Ovary (tissue), 9 donors: ENCODE results near the gene MED27. TPM values are rescaled to one million over a fixed set of nuclear protein-coding genes. Genes with fewer than 3 reads are reported as not detected.

ENCODE experiments used
- DNase-seq, 5 donors: peaks; one replicate each; pipeline ENCODE4 v3.0.0-alpha.2; 2019 to 2020
- H3K27ac ChIP-seq, 2 donors: fragments of 200-600 bp; one replicate each; pipeline versions ENCODE4 v1.5.1 to v1.8.0; 2019 to 2022
- H3K27me3 ChIP-seq: fragments of 200-600 bp; one replicate; pipeline ENCODE4 v1.8.0; 2022
- H3K36me3 ChIP-seq: fragments of 200-600 bp; sonication (generic); one replicate; pipeline ENCODE4 v1.5.1; 2019
- H3K4me1 ChIP-seq: one replicate; pipeline ENCODE4 v1.8.1; 2013; ENCODE audit warnings: mild to moderate bottlenecking, moderate library complexity; ENCODE audit not compliant: insufficient read depth
- H3K4me3 ChIP-seq: fragments of 200-600 bp; sonication (generic); one replicate; pipeline ENCODE4 v1.5.1; 2017
- H3K9me3 ChIP-seq, 2 donors: fragments of 200-600 bp in 1 of 2; sonication (generic) in 1 of 2; one replicate each; pipeline versions ENCODE4 v1.5.1 to v1.8.1; 2013 to 2019; ENCODE audit warnings: mild to moderate bottlenecking in 1 of 2, moderate library complexity in 1 of 2
- CTCF ChIP-seq, 3 donors: fragments of 450-650 bp in 2 of 3; fragments of 200-600 bp in 1 of 3; IDR thresholded peaks; one replicate each; pipeline versions ENCODE4 v1.5.1 to v1.8.0; 2016 to 2022; ENCODE audit warnings: antibody characterized with exemption in 3 of 3, mild to moderate bottlenecking in 1 of 3
- EP300 ChIP-seq: sonication (generic); formaldehyde crosslinking; IDR thresholded peaks from one replicate; pipeline ENCODE4 v1.6.1; 2017; ENCODE audit warnings: antibody characterized with exemption
- POLR2A ChIP-seq: fragments of 450-650 bp; IDR thresholded peaks from one replicate; pipeline ENCODE4 v1.6.1; 2017; ENCODE audit warnings: antibody characterized with exemption, mild to moderate bottlenecking, moderate library complexity
- WGBS, 3 donors: extraction: QIAGEN DNeasy Blood & Tissue Kit in 1 of 3; methylation state at CpG; one replicate each; pipeline versions ENCODE4 v1.1.5 to v1.1.7; 2013 to 2017; 5-methylcytosine and 5-hydroxymethylcytosine counted together
- intact Hi-C, 4 donors: fragments of 100-400 bp; cut with DNase I; formaldehyde crosslinking; loops; one replicate each; pipeline versions ENCODE4 v1.11.0 to v1.15.1; 2022 to 2023
- polyA plus RNA-seq, 2 donors: library from polyadenylated mRNA; stranded (reverse); fragments of 200-250 nt in 1 of 2; fragments of 350-450 nt in 1 of 2; fragmentation: Illumina TruSeq in 1 of 2; extraction: RNeasy Lipid Tissue Mini Kit (QIAGEN cat#74804) in 1 of 2; gene quantifications; one replicate each; pipeline ENCODE4 v1.2.3, GENCODE V29; 2013 to 2014
- total RNA-seq, 7 donors: library from RNA; depleted of rRNA in 2 of 7; stranded (reverse); fragments of >200 nt in 2 of 7; fragmentation: NEBNext Ultra II Directional in 3 of 7; extraction: Animal tissue kit (Norgen Biotek cat#: 25700) in 3 of 7; gene quantifications; one replicate each; pipeline versions ENCODE4 v1.1.0 to v1.2.4, GENCODE V29; 2016 to 2023
- donor health status: DM: no; HTN: no; CAD: no; lungs with moderate emphysema.
- donor health status: DM: no; HTN: no; CAD: no.
- donor health status: Bipolar disorder and iron deficiency.
- donor health status: DM: yes; HTN: yes; CAD: no.
- donor health status: DM: no; HTN: no; CAD: no.
- donor health status: DM: yes; HTN: yes; CAD: no.

MED27 gene
- total and polyA plus RNA-seq, 9 donors, result 7.6 to 24.9 (median 17.4) TPM

DNA sequence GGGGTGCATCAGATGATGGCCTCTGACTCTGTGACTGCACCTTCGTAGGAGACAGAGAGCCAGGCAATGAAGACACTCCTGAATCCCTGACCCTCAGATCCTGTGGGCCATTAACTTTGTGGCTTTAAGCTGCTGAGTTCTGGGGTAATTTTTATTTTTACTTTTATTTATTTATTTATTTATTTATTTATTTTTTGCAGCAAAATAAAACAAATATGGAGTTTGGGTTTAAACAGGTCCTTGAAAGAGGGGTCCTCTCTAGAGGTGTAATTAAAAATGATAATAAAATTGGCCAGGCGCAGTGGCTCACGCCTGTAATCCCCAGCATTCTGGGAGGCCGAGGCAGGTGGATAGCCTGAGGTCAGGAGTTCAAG, 234.9 kb downstream of the MED27 start:
- H3K27me3 ChIP-seq, result no peaks in the 10 kb centered on the region
- H3K4me1 ChIP-seq, result no peaks in the 10 kb centered on the region
- no peak overlapping the region for H3K4me3 ChIP-seq
- H3K36me3 ChIP-seq, result no peaks in the 10 kb centered on the region
- 88 to 91% (median 90%) methylated on average over 4 of the region's 4 CpGs for WGBS, 3 donors
- DNase-seq, result no peak
- no peak overlapping the region for H3K27ac ChIP-seq
- TF ChIP-seq EP300 (no peak), POLR2A (no peak), CTCF (IDR thresholded peaks at IDR 0.05) (no peak)
- no peaks in the 10 kb centered on the region for H3K9me3 ChIP-seq
- intact Hi-C loops, result no loop called here

DNA sequence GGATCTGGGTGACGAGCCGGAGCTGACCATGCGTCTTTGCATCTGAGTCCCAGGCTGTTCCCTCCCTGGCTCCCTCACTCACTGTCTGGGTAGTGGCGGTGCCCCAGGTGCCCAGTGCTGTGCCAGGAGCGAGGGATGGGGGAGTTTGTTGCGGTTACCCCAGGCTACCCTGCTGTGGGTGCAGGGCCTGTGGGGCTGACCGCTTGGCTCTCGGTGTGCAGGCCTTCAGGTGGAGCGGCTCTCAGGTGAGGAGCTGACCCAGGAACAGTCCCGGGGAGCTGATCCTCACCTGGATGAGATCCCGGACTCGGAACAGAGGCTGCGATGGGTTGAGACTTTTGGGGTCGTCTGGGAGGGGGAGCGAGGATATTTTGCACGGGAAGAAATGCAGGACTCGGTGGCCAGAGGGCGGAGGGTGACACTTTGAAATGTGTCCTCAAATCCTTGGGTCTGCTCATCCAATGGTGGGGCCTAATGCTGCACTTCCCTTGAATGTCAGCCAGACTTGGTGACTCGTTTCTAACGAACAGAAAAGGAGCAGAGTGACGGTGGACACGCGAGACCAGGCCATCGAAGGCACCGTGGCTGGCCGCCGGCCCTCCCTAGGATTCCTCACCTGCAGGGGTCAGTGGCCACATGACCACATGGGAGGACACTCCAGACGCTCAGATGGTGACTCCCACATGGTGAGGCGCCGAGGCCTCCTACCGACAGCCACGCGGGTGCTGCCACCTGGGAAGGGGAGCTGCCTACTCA, 235.5 kb downstream of the MED27 start:
- H3K9me3 ChIP-seq, result no peaks in the 10 kb centered on the region
- H3K27ac ChIP-seq, result no peak overlapping the region
- TF ChIP-seq EP300 (no peak), POLR2A (no peak), CTCF (IDR thresholded peaks at IDR 0.05) (no peak)
- no peak for DNase-seq
- no peaks in the 10 kb centered on the region for H3K4me1 ChIP-seq
- H3K27me3 ChIP-seq, result no peaks in the 10 kb centered on the region
- intact Hi-C loops, result no loop called here
- WGBS, 3 donors, result 78 to 84% (median 83%) methylated on average over 33 of the region's 33 CpGs
- H3K4me3 ChIP-seq, result no peak overlapping the region
- H3K36me3 ChIP-seq, result no peaks in the 10 kb centered on the region

DNA sequence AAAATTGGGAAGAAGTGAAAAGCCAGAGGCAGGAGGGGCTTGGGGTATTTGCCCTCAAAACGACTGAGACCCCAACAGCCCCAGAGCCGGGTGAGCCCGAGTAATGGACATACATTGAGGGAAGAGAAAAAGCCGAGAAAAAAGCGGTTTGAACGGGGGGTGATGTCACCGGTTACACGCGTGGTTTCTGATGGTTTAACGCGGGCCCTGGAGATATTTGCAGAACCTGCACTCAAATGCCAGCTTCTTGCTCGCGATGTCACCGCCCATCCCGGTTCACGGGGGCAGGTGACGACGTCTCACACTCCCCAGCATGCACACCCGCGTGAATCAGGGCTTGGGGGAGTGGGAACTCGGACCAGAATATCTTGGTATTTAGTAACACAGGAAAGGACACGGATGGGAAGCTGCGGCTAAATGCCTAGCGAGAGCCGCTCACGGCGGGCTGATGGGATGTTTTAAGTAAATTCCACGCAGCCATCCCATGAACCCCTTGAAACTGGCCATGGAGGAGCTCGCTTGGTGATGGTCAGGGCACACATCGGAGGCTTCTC, 237.8 kb downstream of the MED27 start:
- no peak for DNase-seq
- Histone ChIP-seq H3K4me3 (no peak overlapping the region), H3K27me3 (no peaks in the 10 kb centered on the region), H3K4me1 (no peaks in the 10 kb centered on the region), H3K27ac (no peak overlapping the region), H3K9me3 (no peaks in the 10 kb centered on the region), H3K36me3 (no peaks in the 10 kb centered on the region)
- intact Hi-C loops, result no loop called here
- TF ChIP-seq EP300, result no peak
- no peak for TF ChIP-seq CTCF (IDR thresholded peaks at IDR 0.05)
- no peak for TF ChIP-seq POLR2A
- 70 to 78% (median 77%) methylated on average over 30 of the region's 30 CpGs for whole genome bisulfite sequencing, 3 donors

GRCh38 chr9:131840751-131841702, 238.6 kb downstream of the MED27 start:
- no peaks in the 10 kb centered on the region for H3K9me3 ChIP-seq
- H3K27ac ChIP-seq, result no peak overlapping the region
- 86 to 89% (median 89%) methylated on average over 25 of the region's 25 CpGs for WGBS, 3 donors
- no peak overlapping the region for H3K4me3 ChIP-seq
- no peaks in the 10 kb centered on the region for H3K4me1 ChIP-seq
- no peaks in the 10 kb centered on the region for H3K36me3 ChIP-seq
- no peaks in the 10 kb centered on the region for H3K27me3 ChIP-seq
- no peak for DNase-seq
- TF ChIP-seq POLR2A (no peak), CTCF (IDR thresholded peaks at IDR 0.05) (no peak), EP300 (no peak)
- intact Hi-C loops, result no loop called here
